Stimulated activated CD8-positive, alpha-beta memory T cell treated with anti-CD3 and anti-CD28 coated beads, Interleukin-7, amount 100 ng/mL, for 48 hours (primary cell): ENCODE data around the gene MDGA2.
"Not testable (repeated sequence)": the region's sequence is repeated elsewhere in the genome, so short reads cannot be mapped to it uniquely, and the experiment has no call there.

Experiments used
- DNase-seq, 2 donors: peaks; one replicate each; pipeline ENCODE4 v3.0.0-alpha.2; 2020; ENCODE audit warnings: low read depth in 1 of 2; ENCODE audit errors: extremely low read depth in 1 of 2

The MDGA2 gene

GRCh38 chr14:47257013-47257412 lies 418.4 kb downstream of the MDGA2 start:
- no peak for DNase-seq

- DNase-seq = no peak
Measured at GRCh38 chr14:47252802-47253201, 422.6 kb downstream of the MDGA2 start.

- DNase-seq = no peak
Measured at GRCh38 chr14:47246367-47246766, 429.0 kb downstream of the MDGA2 start.

- DNase-seq = not testable (repeated sequence)
Measured at GRCh38 chr14:47242579-47242978, 432.8 kb downstream of the MDGA2 start.

- no peak for DNase-seq
Measured at GRCh38 chr14:47240748-47241437, 434.5 kb downstream of the MDGA2 start.

- DNase-seq = no peak
Measured at GRCh38 chr14:47235619-47236018, 439.8 kb downstream of the MDGA2 start.

- DNase-seq = no peak
Measured at GRCh38 chr14:47226877-47227520, 448.4 kb downstream of the MDGA2 start.

GRCh38 chr14:47223656-47224055 lies 451.7 kb downstream of the MDGA2 start:
- DNase-seq = no peak

GRCh38 chr14:47220096-47220495 lies 455.3 kb downstream of the MDGA2 start:
- no peak for DNase-seq

GRCh38 chr14:47211263-47211662 lies 464.1 kb downstream of the MDGA2 start:
- no peak for DNase-seq

GRCh38 chr14:47210099-47210498 lies 465.3 kb downstream of the MDGA2 start:
- no peak for DNase-seq

- no peak for DNase-seq
Measured at GRCh38 chr14:47208434-47208833, 467.0 kb downstream of the MDGA2 start.

GRCh38 chr14:47207617-47208016 lies 467.8 kb downstream of the MDGA2 start:
- no peak for DNase-seq

GRCh38 chr14:47200740-47201139 lies 474.7 kb downstream of the MDGA2 start:
- no peak for DNase-seq

- DNase-seq = no peak
Measured at GRCh38 chr14:47195582-47195981, 479.8 kb downstream of the MDGA2 start.

- DNase-seq = no peak
Measured at GRCh38 chr14:47194055-47194454, 481.4 kb downstream of the MDGA2 start.

- not testable (repeated sequence) for DNase-seq
Measured at GRCh38 chr14:47192203-47192602, 483.2 kb downstream of the MDGA2 start.

- DNase-seq = no peak
Measured at GRCh38 chr14:47191700-47192099, 483.7 kb downstream of the MDGA2 start.

GRCh38 chr14:47189911-47190484 lies 485.4 kb downstream of the MDGA2 start:
- DNase-seq = no peak

- no peak for DNase-seq
Measured at GRCh38 chr14:47186486-47186885, 488.9 kb downstream of the MDGA2 start.

- DNase-seq = no peak
Measured at GRCh38 chr14:47179906-47180305, 495.5 kb downstream of the MDGA2 start.

- not testable (repeated sequence) for DNase-seq
Measured at GRCh38 chr14:47171896-47172295, 503.5 kb downstream of the MDGA2 start.
